Astrocyte of the spinal cord (primary cell): ENCODE data around the gene MACROD2.

Experiments used
- DNase-seq: peaks from one replicate; pipeline ENCODE4 v3.0.0; 2011; ENCODE audit warnings: low read depth, low spot score
- H3K4me3 ChIP-seq: 2 replicates; pipeline ENCODE4 v1.5.1; 2011; ENCODE audit warnings: low read depth, mild to moderate bottlenecking, low read length, moderate library complexity
- in situ Hi-C: cut with HindIII; loops from 2 replicates; pipeline ENCODE4 v1.10.0; 2017; ENCODE audit warnings: low sequenced_read_pairs
- TF ChIP-seq, protein P1 (sequence below): IDR thresholded peaks from 2 replicates; pipeline ENCODE4 v1.5.1; 2012; ENCODE audit warnings: low read depth, mild to moderate bottlenecking, low read length, inconsistent platforms

MACROD2 gene

DNA sequence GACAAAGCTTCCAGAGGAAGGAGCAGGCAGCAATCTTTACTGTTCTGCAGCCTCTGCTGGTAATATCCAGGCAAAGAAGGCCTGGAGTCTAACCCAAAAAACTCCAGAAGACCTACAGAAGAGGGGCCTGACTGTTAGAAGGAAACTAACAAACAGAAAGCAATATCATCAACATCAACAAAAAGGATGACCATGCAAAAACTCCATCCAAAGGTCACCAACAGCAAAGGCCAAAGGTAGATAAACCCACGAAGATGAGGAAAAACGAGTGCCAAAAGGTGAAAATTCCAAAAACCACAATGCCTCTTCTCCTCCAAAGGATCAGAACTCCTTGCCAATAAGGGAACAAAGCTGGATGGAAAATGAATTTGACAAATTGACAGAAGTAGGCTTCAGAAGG, 811.9 kb downstream of the MACROD2 start:
- TF ChIP-seq, protein P1, sequence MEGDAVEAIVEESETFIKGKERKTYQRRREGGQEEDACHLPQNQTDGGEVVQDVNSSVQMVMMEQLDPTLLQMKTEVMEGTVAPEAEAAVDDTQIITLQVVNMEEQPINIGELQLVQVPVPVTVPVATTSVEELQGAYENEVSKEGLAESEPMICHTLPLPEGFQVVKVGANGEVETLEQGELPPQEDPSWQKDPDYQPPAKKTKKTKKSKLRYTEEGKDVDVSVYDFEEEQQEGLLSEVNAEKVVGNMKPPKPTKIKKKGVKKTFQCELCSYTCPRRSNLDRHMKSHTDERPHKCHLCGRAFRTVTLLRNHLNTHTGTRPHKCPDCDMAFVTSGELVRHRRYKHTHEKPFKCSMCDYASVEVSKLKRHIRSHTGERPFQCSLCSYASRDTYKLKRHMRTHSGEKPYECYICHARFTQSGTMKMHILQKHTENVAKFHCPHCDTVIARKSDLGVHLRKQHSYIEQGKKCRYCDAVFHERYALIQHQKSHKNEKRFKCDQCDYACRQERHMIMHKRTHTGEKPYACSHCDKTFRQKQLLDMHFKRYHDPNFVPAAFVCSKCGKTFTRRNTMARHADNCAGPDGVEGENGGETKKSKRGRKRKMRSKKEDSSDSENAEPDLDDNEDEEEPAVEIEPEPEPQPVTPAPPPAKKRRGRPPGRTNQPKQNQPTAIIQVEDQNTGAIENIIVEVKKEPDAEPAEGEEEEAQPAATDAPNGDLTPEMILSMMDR = no peak
- no peak for DNase-seq
- H3K4me3 ChIP-seq = no peak overlapping the region
- in situ Hi-C loops = no loop called here

DNA sequence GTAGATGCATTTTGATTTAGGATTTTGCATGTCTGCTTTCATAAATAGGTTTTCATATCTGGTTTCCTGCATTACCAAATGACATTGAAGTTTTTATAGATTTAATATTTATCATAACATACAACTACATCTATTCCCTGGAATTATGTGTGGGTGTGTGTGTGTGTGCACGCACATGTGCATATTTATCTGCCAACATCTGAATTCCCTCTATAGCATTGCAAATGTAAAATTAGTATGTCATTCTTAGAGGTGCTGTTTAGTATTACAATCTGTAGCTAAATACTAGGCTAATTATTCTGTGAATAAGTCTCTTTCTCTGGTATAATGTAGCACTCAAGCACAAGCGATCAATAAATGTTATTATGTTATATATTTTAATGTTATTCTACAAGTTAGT, 820.0 kb downstream of the MACROD2 start:
- in situ Hi-C loops = no loop called here

DNA sequence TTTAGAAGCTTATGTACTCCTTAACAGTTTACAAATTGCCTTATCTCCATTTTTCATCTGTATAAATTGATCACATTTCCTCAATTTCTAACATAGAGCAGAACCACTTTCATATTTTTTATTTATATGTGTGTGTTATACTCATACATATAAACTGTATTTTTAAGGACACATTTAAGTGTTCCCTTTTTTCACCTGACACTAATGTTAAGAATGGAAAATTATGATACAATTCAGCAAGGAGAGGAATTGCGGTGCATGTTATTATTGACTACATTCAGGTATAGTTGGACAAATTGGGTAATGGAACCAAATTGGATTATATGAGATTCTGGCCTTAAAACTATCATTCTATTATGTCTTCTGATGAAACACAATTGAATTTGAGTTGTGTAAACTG, 821.2 kb downstream of the MACROD2 start:
- TF ChIP-seq, protein P1 = no peak
- in situ Hi-C loops = no loop called here
- H3K4me3 ChIP-seq = no peak overlapping the region
- no peak for DNase-seq

More for the DNA sequence above, 820.0 kb downstream of the MACROD2 start:
- DNase-seq = no peak
- TF ChIP-seq, protein P1 = no peak
- no peak overlapping the region for H3K4me3 ChIP-seq

DNA sequence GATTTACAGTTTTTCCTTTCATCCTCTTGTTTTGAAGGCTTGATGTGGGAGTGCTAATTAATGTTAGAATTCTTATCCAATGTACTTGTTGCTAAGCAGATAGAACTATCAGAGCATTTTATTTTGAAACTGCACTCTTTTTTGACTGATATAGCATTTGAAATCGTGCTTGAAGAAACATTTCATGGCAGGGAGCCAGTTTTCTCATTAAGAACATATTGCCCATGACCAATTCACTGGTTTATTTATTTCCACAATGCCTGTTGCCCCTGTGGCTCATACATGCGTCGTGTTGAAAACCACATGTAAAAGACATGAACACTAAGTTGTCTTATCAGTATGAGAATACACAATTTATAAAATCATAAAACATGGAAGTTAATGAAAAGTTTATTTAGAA, 821.8 kb downstream of the MACROD2 start:
- in situ Hi-C loops = no loop called here
- TF ChIP-seq, protein P1 = no peak
- DNase-seq = no peak
- no peak overlapping the region for H3K4me3 ChIP-seq

DNA sequence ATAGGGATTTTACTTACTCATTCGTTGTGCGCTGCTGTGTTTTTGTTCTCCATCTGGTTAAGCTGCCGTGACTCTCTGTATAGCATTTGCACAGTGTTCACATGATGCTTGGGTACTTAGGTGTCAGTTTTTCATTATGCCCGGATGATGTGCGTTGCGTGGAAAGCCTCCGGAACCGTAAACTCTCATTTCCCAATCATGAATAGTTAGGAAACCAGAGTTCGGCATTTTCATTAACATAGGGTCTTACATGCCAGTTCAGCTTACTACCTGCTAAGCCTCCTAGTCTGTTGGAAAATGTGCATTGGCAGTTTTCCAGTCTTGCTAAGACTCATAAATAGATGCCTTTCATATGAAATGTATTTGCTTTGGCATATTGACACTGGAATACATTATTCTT, 825.5 kb downstream of the MACROD2 start:
- in situ Hi-C loops = no loop called here
- no peak for DNase-seq
- TF ChIP-seq, protein P1 = no peak
- no peak overlapping the region for H3K4me3 ChIP-seq

DNA sequence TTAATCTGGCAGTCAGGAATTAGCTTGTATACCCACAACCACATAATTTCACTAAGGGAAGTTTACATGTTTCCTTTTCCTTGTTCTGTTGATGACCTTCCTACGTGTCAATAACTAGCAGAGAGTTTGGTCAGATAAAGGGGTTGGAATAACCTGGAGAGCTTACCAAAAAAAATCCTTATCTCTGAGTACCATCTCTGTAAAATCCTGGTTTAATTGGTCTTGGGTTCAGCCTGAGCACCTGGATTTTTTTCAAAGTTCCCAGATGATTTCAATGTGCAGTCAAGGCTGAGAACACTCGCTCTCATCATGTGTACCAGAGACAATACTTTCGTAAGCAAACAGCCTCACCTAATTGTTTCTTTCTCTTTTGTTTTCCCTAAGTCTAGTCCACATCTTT, 825.9 kb downstream of the MACROD2 start:
- no peak for DNase-seq
- in situ Hi-C loops = no loop called here
- H3K4me3 ChIP-seq = no peak overlapping the region
- TF ChIP-seq, protein P1 = no peak

DNA sequence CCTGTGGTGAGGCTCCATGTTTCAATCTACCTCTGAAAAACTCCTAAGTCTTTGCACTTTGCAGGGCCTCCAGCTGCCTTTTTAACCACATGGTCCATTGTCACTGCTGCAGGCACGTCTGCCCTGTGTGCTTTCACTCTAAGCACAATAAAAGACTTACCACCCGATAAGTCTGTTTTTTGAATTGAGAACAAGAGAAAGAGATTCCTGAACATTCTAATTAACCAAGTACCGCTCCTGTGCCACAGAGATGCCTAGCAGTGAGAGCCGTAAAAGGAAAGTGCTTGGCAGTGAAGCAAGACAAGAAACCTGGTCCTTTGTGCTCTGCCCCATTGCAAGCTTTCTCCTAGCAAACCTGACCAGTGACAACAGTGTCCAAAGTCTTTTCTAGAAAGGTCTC, 829.7 kb downstream of the MACROD2 start:
- H3K4me3 ChIP-seq = no peak overlapping the region
- TF ChIP-seq, protein P1 = no peak
- no peak for DNase-seq
- in situ Hi-C loops = no loop called here
